HL-60 (cell line): ENCODE measurements around the gene TSHZ2.

Experiments
- DNase-seq, 2 experiments: peaks; one replicate each; pipeline ENCODE4 v3.0.0-alpha.2; 2010 to 2020; ENCODE audit warnings: low read depth in 1 of 2, low spot score in 1 of 2
- H3K27ac ChIP-seq: fragments of 250-450 bp; sonication (Bioruptor Pico); replicated peaks from 2 replicates; pipeline ENCODE4 v1.5.1; 2020; ENCODE audit warnings: mild to moderate bottlenecking, moderate library complexity
- H3K27me3 ChIP-seq: fragments of 250-450 bp; sonication (Bioruptor Pico); 2 replicates; pipeline ENCODE4 v1.5.1; 2021; ENCODE audit warnings: mild to moderate bottlenecking, moderate library complexity; ENCODE audit not compliant: insufficient read depth, poor library complexity, severe bottlenecking
- H3K4me3 ChIP-seq: replicated peaks from 2 replicates; pipeline ENCODE4 v1.5.1; 2011; ENCODE audit warnings: mild to moderate bottlenecking, control low read depth, low read length; ENCODE audit not compliant: insufficient read depth
- CTCF ChIP-seq: IDR thresholded peaks from one replicate; pipeline ENCODE4 v1.5.1; 2011; ENCODE audit warnings: low read length, control low read depth, inconsistent platforms; ENCODE audit not compliant: insufficient read depth
- GABPA ChIP-seq: IDR thresholded peaks from 2 replicates; pipeline ENCODE4 v1.6.1; 2012; ENCODE audit warnings: low read depth
- POLR2AphosphoS5 ChIP-seq: IDR thresholded peaks from 2 replicates; pipeline ENCODE4 v1.6.1; 2012; ENCODE audit warnings: low read depth
- REST ChIP-seq: IDR thresholded peaks from 2 replicates; pipeline ENCODE4 v1.6.1; 2012; ENCODE audit warnings: low read depth; ENCODE audit not compliant: insufficient replicate concordance
- SPI1 ChIP-seq: IDR thresholded peaks from 2 replicates; pipeline ENCODE4 v1.6.1; 2012; ENCODE audit warnings: low read depth, mild to moderate bottlenecking, borderline replicate concordance

TSHZ2 gene

GRCh38 chr20:53016534-53017042, 44.4 kb downstream of the TSHZ2 start:
- DNase-seq, result no peak
- no peak overlapping the region for H3K27ac ChIP-seq
- peaks cover 3% of the 10 kb centered on the region for H3K27me3 ChIP-seq
- TF ChIP-seq REST, result no peak
- no peak overlapping the region for H3K4me3 ChIP-seq

GRCh38 chr20:53017206-53017605, 45.0 kb downstream of the TSHZ2 start:
- no peak overlapping the region for H3K4me3 ChIP-seq
- H3K27ac ChIP-seq, result no peak overlapping the region
- DNase-seq, result no peak
- H3K27me3 ChIP-seq, result peaks cover 3% of the 10 kb centered on the region
- TF ChIP-seq GABPA (no peak), REST (no peak), CTCF (no peak), POLR2AphosphoS5 (no peak), SPI1 (no peak)

GRCh38 chr20:53019464-53019863, 47.3 kb downstream of the TSHZ2 start:
- Histone ChIP-seq H3K27me3 (peaks cover 3% of the 10 kb centered on the region), H3K4me3 (no peak overlapping the region), H3K27ac (no peak overlapping the region)
- DNase-seq, result no peak
- TF ChIP-seq GABPA, result no peak
- no peak for TF ChIP-seq REST
- no peak for TF ChIP-seq CTCF
- TF ChIP-seq SPI1, result no peak
- TF ChIP-seq POLR2AphosphoS5, result no peak

- peaks cover 3% of the 10 kb centered on the region for H3K27me3 ChIP-seq
- no peak for DNase-seq
- no peak overlapping the region for H3K27ac ChIP-seq
- no peak overlapping the region for H3K4me3 ChIP-seq
- no peak for TF ChIP-seq POLR2AphosphoS5
- no peak for TF ChIP-seq CTCF
- TF ChIP-seq REST, result no peak
- no peak for TF ChIP-seq SPI1
- no peak for TF ChIP-seq GABPA
Measured at GRCh38 chr20:53020376-53020775, 48.2 kb downstream of the TSHZ2 start.
